Measurements from ENCODE around the gene PANK4.

DNA sequence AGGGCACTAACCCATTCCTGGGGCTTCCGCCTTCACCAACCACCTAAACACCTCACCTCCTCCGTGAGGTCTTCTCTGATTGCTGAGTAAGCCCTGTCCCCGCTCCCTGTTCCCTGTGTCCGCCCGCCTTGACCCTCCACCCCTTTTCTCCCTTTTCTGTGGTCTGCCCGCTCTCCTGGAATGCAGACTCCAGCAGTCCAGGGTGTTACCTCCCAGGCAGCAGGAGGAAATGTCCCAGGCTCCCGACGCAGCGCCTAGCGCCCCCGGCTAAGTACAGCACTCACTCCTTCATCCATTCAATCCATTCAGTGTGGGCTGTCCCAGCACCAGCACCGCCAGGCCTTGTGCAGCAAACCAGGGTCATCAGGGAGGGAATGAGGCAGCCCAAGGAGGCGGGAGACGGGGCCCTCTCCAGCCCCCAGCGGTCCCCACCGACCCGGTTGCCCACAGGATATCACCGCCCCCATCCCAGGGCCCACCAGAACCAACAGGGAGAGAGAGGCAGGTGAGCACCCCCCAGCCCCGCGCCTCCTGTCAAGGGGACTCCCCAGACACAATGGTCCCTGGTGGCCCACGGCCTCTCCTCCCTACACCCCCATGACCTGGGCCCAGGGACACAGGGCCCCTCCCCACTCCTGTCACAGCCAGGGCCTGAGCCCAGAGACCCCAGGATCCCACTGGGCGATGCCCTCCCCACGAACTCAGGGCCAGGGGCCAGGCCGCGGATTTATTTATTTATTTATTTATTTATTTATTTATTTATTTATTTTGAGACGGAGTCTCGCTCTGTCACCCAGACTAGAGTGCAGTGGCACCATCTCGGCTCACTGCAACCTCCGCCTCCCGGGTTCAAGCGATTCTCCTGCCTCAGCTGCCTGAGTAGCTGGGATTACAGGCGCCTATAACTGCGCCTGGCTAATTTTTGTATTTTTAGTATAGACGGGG is 40.0 kb upstream of the PANK4 start:
- TF ChIP-seq POLR2A (IDR thresholded peaks at IDR 0.05), result no peak
- TF ChIP-seq, protein P1, sequence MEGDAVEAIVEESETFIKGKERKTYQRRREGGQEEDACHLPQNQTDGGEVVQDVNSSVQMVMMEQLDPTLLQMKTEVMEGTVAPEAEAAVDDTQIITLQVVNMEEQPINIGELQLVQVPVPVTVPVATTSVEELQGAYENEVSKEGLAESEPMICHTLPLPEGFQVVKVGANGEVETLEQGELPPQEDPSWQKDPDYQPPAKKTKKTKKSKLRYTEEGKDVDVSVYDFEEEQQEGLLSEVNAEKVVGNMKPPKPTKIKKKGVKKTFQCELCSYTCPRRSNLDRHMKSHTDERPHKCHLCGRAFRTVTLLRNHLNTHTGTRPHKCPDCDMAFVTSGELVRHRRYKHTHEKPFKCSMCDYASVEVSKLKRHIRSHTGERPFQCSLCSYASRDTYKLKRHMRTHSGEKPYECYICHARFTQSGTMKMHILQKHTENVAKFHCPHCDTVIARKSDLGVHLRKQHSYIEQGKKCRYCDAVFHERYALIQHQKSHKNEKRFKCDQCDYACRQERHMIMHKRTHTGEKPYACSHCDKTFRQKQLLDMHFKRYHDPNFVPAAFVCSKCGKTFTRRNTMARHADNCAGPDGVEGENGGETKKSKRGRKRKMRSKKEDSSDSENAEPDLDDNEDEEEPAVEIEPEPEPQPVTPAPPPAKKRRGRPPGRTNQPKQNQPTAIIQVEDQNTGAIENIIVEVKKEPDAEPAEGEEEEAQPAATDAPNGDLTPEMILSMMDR (IDR thresholded peaks at IDR 0.05), result no peak

All from thyroid gland (tissue), 4 donors.